ENCODE results near the gene ARRDC3. TPM values are rescaled to one million over a fixed set of nuclear protein-coding genes. Genes with fewer than 3 reads are reported as not detected.
"Not testable (repeated sequence)": the region's sequence is repeated elsewhere in the genome, so short reads cannot be mapped to it uniquely, and the experiment has no call there.

ARRDC3 gene
- total RNA-seq, 2 experiments from 2014 or later, result 36.5 to 37.1 TPM

DNA sequence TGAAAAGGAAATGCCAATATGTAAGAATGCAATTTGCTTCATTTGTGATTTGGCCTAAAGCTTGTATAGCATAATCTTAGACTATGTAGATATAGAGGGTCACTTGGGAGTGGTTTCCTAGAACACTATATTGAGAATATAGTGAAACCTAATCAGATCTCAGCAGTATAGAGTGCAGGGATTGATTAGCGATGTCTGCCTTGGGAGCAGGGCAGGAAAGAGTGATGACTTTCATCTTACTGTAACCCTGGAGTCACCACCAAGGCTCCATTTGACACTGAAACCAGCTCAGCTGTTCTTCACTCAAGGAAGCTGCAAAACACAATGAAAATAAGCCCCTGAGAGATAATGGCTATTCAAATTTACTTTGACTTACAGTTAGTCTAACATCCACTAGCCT lies 26.2 kb upstream of the ARRDC3 start:
- CTCF ChIA-PET, result interaction anchor here (0.9 to 5.1 kb wide), 2 partner anchors 10 to 24 kb away, joined by 5 to 36 read pairs; no protein-coding TSS in a partner anchor
- Mint-ChIP-seq H3K27ac (no peak overlapping the region), H3K4me3 (no peak overlapping the region)

DNA sequence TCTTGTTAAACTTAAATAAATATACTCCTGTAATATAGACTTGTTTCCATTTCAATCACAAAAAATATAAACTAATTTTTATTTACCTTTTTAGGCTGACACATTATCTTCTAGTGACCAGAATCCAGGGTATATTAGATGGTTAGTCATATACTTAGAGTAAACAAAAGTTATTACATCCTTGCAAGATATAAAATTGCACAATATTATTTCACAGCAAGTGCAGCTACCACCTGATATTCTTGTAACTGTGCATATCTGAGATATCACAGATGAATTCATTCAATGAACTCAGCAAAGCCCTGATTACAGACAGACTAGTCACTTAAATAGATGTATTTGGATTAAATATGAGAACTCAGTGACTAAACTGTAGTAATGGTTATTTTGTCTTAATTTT lies 25.6 kb upstream of the ARRDC3 start:
- ChIA-PET POLR2A (no interaction called here), CTCF (interaction anchor here (1.2 to 5.1 kb wide), 2 partner anchors 11 to 24 kb away, joined by 3 to 36 read pairs; no protein-coding TSS in a partner anchor)
- Mint-ChIP-seq H3K4me3 (no peak overlapping the region), H3K27me3 (ENCODE audit: low read depth) (no peaks in the 10 kb centered on the region), H3K27ac (no peak overlapping the region), H3K4me1 (ENCODE audit: low read depth) (no peaks in the 10 kb centered on the region), H3K9me3 (ENCODE audit: insufficient read depth) (no peaks in the 10 kb centered on the region), H3K36me3 (ENCODE audit: low read depth) (no peaks in the 10 kb centered on the region)
- DNase-seq, result no peak
- no peak for ATAC-seq

More for the DNA sequence above, 26.2 kb upstream of the ARRDC3 start:
- Mint-ChIP-seq H3K27me3 (ENCODE audit: low read depth) (no peaks in the 10 kb centered on the region), H3K36me3 (ENCODE audit: low read depth) (no peaks in the 10 kb centered on the region), H3K4me1 (ENCODE audit: low read depth) (no peaks in the 10 kb centered on the region), H3K9me3 (ENCODE audit: insufficient read depth) (no peaks in the 10 kb centered on the region)
- ATAC-seq, result no peak
- POLR2A ChIA-PET, result no interaction called here
- DNase-seq, result no peak

DNA sequence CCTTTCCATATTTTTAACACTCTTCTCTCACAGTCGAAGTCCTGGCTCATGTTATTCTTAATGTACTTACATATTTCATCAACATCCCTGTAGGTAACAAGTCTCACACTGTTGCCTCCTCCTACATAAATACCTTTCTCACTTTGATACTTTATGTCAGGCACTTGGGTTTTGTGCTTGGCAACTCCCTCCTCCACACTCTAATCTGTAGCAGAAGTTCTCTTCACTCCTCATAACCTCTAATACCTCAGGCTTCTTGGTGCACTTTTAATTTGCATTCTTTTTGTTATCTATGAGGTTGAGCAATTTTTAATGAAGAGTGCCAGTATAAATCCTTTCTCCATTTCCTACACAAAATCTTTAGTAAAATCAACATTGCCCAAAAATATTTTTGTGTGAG lies 24.1 kb upstream of the ARRDC3 start:
- Mint-ChIP-seq H3K27ac (no peak overlapping the region), H3K4me1 (ENCODE audit: low read depth) (no peaks in the 10 kb centered on the region), H3K36me3 (ENCODE audit: low read depth) (no peaks in the 10 kb centered on the region), H3K4me3 (no peak overlapping the region), H3K9me3 (ENCODE audit: insufficient read depth) (no peaks in the 10 kb centered on the region), H3K27me3 (ENCODE audit: low read depth) (no peaks in the 10 kb centered on the region)
- ATAC-seq (no peak), DNase-seq (no peak)
- ChIA-PET CTCF (interaction anchor here (5.1 kb wide), 1 partner anchor 12 kb away, joined by 36 read pairs; no protein-coding TSS in a partner anchor), POLR2A (no interaction called here)

DNA sequence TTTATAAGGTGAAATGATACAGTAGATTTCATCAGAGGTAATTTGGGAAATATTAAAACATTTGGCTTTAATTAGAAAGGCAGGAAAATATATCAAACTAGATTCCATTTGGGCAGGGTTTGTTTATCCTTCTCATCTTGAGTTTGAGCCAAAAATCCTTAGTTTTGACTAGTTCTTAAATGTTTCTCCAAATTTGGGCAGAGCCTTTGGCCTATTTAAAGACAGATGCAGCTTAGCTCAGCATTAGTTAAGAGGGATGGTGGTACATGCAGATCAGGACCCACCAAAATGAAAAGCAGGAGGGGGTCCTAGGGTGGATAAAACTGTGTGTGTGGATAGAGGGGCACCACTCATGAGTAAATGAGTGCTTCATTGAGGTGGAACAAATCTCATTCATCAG lies 20.3 kb upstream of the ARRDC3 start:
- POLR2A ChIA-PET, result no interaction called here
- no peaks in the 10 kb centered on the region for H3K9me3 Mint-ChIP-seq (ENCODE audit: insufficient read depth)
- H3K27ac Mint-ChIP-seq, result no peak overlapping the region
- DNase-seq (no peak), ATAC-seq (no peak)
- no peak overlapping the region for H3K4me3 Mint-ChIP-seq
- CTCF ChIA-PET, result interaction anchor here (2.1 kb wide), 1 partner anchor 18 kb away, joined by 7 read pairs; no protein-coding TSS in a partner anchor
- peaks cover under 1% of the 10 kb centered on the region for H3K4me1 Mint-ChIP-seq (ENCODE audit: low read depth)
- no peaks in the 10 kb centered on the region for H3K27me3 Mint-ChIP-seq (ENCODE audit: low read depth)
- no peaks in the 10 kb centered on the region for H3K36me3 Mint-ChIP-seq (ENCODE audit: low read depth)

DNA sequence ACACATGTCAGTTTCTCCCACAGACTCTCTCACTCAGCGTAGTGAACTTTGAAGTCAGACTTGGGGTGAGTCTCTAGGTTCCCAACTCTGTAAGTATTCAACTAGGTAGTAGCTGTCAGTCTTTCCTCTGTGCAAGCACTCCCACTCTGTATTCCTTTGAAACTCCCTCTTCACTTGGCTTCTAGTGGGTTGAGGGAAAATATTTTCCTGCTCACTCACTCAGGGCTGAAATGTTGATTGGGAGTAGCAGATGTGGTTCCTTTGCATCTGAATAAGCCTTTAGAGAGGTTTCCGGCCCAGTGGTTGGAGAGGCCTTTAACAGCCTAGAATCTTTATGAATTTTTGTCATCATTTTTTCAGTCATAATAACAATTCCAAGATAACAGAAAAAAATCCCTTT lies 18.1 kb upstream of the ARRDC3 start:
- Mint-ChIP-seq H3K4me3 (no peak overlapping the region), H3K36me3 (ENCODE audit: low read depth) (no peaks in the 10 kb centered on the region), H3K27ac (no peak overlapping the region), H3K9me3 (ENCODE audit: insufficient read depth) (no peaks in the 10 kb centered on the region), H3K27me3 (ENCODE audit: low read depth) (no peaks in the 10 kb centered on the region), H3K4me1 (ENCODE audit: low read depth) (peaks cover 12% of the 10 kb centered on the region)
- DNase-seq, result no peak
- ChIA-PET CTCF (no interaction called here), POLR2A (interaction anchor here (0.6 kb wide), 1 partner anchor 19 kb away, joined by 4 read pairs; no protein-coding TSS in a partner anchor)
- no peak for ATAC-seq

DNA sequence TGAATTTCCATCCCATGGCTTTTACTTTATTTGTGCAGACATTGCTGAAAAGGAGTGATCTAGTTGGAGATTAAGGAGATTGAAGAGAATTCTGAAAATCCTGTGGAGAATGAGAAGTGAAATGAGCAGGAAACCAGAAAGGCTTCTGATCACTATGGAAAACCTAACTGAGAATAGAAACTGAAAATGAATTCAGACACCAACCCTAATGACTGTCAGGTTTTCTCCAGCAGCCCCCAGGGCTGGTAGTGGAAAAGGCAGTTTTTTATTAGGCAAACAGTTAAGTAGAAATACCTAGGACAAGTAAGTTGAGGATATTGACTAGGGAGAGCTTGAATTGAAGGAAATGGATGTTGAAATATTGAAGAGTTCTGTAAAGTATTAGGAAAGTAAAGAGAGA lies 14.7 kb upstream of the ARRDC3 start:
- ChIA-PET CTCF (interaction anchor here (2.2 to 3.0 kb wide), 2 partner anchors 13 to 22 kb away, joined by 12 to 24 read pairs; partner anchors contain the start of gene ARRDC3), POLR2A (interaction anchor here (1.7 kb wide), 1 partner anchor 15 kb away, joined by 5 read pairs; the partner anchor contains the start of gene ARRDC3)
- ATAC-seq, result no peak
- no peaks in the 10 kb centered on the region for H3K27me3 Mint-ChIP-seq (ENCODE audit: low read depth)
- H3K27ac Mint-ChIP-seq, result peak overlapping the region; percentile 53
- no peaks in the 10 kb centered on the region for H3K9me3 Mint-ChIP-seq (ENCODE audit: insufficient read depth)
- no peak overlapping the region for H3K4me3 Mint-ChIP-seq
- DNase-seq, result no peak
- peaks cover 12% of the 10 kb centered on the region for H3K4me1 Mint-ChIP-seq (ENCODE audit: low read depth)
- H3K36me3 Mint-ChIP-seq (ENCODE audit: low read depth), result no peaks in the 10 kb centered on the region

DNA sequence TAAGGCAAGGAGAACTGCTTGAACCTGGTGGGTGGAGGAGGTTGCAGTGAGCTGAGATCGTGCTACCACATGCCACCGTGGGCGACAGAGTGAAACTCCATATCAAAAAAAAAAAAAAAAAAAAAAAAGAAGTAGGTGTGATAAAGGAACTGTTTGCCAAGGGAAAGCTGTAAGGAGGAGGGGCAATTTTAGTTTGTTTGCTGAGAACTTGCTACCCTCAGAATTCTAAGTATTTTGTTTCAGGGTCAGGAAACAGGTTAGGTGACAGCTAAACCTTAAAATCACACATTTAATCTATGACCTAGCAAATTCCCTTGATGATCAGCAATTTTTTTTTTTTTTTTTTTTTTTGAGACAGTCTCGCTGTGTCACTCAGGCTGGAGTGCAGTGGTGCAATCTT lies 7.2 kb upstream of the ARRDC3 start:
- Mint-ChIP-seq H3K4me1 (ENCODE audit: low read depth) (peaks cover 10% of the 10 kb centered on the region), H3K9me3 (ENCODE audit: insufficient read depth) (no peaks in the 10 kb centered on the region), H3K4me3 (no peak overlapping the region), H3K27me3 (ENCODE audit: low read depth) (peaks cover 2% of the 10 kb centered on the region), H3K27ac (no peak overlapping the region), H3K36me3 (ENCODE audit: low read depth) (peaks cover 6% of the 10 kb centered on the region)
- no peak for DNase-seq
- ChIA-PET CTCF (interaction anchor here (0.6 to 1.8 kb wide), 3 partner anchors 30 to 170 kb away, joined by 3 to 8 read pairs (median 3); no protein-coding TSS in a partner anchor), POLR2A (interaction anchor here (1.2 kb wide), 1 partner anchor 9 kb away, joined by 4 read pairs; no protein-coding TSS in a partner anchor)
- peak; percentile 71 for ATAC-seq

DNA sequence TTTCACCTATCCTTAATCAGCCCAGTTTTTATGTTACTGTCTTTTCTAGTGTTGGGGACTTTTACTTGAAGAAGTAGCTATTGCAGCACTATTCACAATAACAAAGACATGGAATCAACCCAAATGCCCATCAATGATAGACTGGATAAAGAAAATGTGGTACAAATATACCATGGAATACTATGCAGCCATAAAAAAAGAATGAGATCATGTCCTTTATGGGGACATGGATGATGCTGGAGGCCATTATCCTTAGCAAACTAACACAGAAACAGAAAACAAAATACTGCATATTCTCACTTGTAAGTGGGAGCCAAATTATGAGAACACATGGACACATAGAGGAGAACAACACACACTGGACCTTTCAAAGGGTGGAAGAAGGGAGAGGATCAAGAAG lies 6.4 kb upstream of the ARRDC3 start:
- ChIA-PET CTCF (interaction anchor here (1.6 to 1.8 kb wide), 2 partner anchors 30 to 458 kb away, joined by 5 to 8 read pairs; no protein-coding TSS in a partner anchor), POLR2A (interaction anchor here (1.2 kb wide), 1 partner anchor 9 kb away, joined by 4 read pairs; no protein-coding TSS in a partner anchor)
- not testable (repeated sequence) for H3K27me3 Mint-ChIP-seq (ENCODE audit: low read depth); DNase-seq; H3K4me3 Mint-ChIP-seq; ATAC-seq; H3K36me3 Mint-ChIP-seq (ENCODE audit: low read depth); H3K9me3 Mint-ChIP-seq (ENCODE audit: insufficient read depth); H3K27ac Mint-ChIP-seq
- peaks cover 15% of the 10 kb centered on the region for H3K4me1 Mint-ChIP-seq (ENCODE audit: low read depth)

DNA sequence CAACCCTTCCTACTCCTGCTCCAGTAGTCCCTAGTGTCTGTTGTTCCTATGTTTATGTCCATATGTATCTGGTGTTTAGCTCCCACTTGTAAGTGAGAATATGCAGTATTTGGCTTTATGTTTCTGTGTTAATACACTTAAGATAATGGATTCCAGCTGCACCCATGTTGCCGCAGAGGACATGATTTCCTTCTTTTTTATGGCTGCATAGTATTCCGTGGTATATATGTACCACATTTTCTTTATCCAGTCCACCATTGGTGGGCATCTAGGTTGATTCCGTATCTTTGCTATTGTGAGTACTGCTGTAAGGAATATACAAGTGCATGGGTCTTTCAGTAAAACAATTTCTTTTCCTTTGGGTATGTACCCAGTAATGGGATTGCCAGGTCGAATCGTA lies 5.2 kb upstream of the ARRDC3 start:
- H3K36me3 Mint-ChIP-seq (ENCODE audit: low read depth), result peaks cover 6% of the 10 kb centered on the region
- DNase-seq (no peak), ATAC-seq (no peak)
- no peak overlapping the region for H3K27ac Mint-ChIP-seq
- peaks cover 2% of the 10 kb centered on the region for H3K27me3 Mint-ChIP-seq (ENCODE audit: low read depth)
- POLR2A ChIA-PET, result no interaction called here
- H3K9me3 Mint-ChIP-seq (ENCODE audit: insufficient read depth), result no peaks in the 10 kb centered on the region
- CTCF ChIA-PET, result interaction anchor here (1.6 to 6.6 kb wide), 4 partner anchors 30 to 456 kb away, joined by 5 to 230 read pairs (median 124); no protein-coding TSS in a partner anchor
- H3K4me3 Mint-ChIP-seq, result no peak overlapping the region
- H3K4me1 Mint-ChIP-seq (ENCODE audit: low read depth), result peaks cover 26% of the 10 kb centered on the region

DNA sequence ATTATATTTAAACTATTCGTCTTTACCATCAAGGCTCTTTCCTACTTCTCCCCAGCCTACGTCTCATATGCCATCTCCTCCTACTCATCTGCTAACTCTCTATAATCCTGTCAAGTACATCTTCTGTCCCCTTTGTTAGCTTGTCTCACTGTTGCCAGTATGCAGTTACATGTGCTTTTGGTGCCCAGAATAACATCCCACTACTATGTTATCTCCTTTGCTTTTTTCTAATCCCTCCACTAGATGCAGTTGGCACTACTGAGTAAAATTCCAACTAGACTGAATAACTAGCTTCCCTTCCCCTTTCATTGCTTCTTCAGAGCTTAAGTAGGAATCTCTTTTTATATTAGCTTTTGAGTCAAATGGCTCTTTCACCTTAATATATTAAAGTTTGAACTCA lies 3.0 kb upstream of the ARRDC3 start:
- H3K27ac Mint-ChIP-seq, result no peak overlapping the region
- no peaks in the 10 kb centered on the region for H3K9me3 Mint-ChIP-seq (ENCODE audit: insufficient read depth)
- H3K4me1 Mint-ChIP-seq (ENCODE audit: low read depth), result peaks cover 26% of the 10 kb centered on the region
- H3K4me3 Mint-ChIP-seq, result no peak overlapping the region
- POLR2A ChIA-PET, result no interaction called here
- ATAC-seq (no peak), DNase-seq (no peak)
- CTCF ChIA-PET, result interaction anchor here (0.6 to 6.6 kb wide), 25 partner anchors 8 to 520 kb away, joined by 3 to 230 read pairs (median 11); no protein-coding TSS in a partner anchor
- peaks cover 2% of the 10 kb centered on the region for H3K27me3 Mint-ChIP-seq (ENCODE audit: low read depth)
- peaks cover 17% of the 10 kb centered on the region for H3K36me3 Mint-ChIP-seq (ENCODE audit: low read depth)

DNA sequence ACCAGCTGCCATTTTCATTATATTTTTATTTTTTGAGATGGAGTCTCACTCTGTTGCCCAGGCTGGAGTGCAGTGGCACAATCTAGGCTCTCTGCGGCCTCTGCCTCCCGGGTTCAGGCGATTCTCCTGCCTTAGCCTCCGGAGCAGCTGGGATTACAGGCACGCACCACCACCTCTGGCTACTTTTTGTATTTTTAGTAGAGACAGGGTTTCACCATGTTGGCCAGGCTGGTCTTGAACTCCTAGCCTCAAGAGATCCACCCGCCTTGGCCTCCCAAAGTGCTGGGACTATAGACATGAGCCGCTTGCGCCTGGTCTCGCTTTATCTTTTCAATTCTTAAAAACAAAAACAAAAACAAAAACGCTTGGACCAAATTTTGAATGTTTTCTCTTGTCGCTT lies 2.5 kb upstream of the ARRDC3 start:
- not testable (repeated sequence) for DNase-seq; H3K4me3 Mint-ChIP-seq; H3K27me3 Mint-ChIP-seq (ENCODE audit: low read depth); ATAC-seq; H3K27ac Mint-ChIP-seq; H3K9me3 Mint-ChIP-seq (ENCODE audit: insufficient read depth)
- CTCF ChIA-PET, result interaction anchor here (0.7 to 6.6 kb wide), 57 partner anchors 8 to 602 kb away, joined by 3 to 230 read pairs (median 7); no protein-coding TSS in a partner anchor
- Mint-ChIP-seq H3K4me1 (ENCODE audit: low read depth) (peaks cover 26% of the 10 kb centered on the region), H3K36me3 (ENCODE audit: low read depth) (peaks cover 17% of the 10 kb centered on the region)
- POLR2A ChIA-PET, result interaction anchor here (0.6 to 4.0 kb wide), 4 partner anchors 73 to 166 kb away, joined by 4 to 65 read pairs (median 12); no protein-coding TSS in a partner anchor

DNA sequence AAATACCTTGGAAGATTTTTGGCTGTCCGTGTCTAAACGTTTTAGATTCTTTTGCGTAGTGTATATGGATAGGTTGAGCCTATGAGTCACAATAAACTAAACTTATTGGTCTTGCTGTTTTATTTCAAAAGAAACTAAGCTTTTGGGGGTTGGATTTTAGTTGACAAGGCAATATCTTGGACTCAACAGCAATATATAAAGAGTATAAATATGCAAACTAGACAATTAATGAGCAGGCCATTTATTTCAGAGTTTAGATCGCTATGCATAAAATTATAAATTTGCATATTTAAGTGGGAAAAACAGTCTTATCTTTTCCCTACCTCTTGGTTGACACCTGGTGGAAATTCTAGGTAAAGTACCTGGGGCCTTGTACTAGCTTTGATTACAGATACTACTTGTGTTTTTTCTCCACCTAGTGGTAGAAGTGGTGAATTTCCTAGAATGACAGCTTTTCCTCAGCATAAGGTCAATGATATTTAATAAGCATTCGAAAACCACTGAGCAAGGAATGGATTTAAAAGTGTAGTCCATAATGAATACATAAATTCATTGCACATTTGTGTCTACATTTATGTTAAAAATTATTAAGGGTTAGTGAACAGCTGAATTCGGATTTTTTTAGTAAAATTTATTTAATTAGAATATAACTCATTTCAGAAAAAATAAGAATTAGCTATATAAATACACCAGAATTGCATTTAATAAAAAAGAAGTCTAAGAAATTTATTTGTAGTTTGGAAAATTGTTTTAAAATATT lies 1.7 kb upstream of the ARRDC3 start:
- DNase-seq (peak; percentile 66), ATAC-seq (no peak)
- CTCF ChIA-PET, result interaction anchor here (0.7 to 6.6 kb wide), 72 partner anchors 9 to 601 kb away, joined by 3 to 230 read pairs (median 5); no protein-coding TSS in a partner anchor

More for the DNA sequence above, 1.7 kb upstream of the ARRDC3 start:
- POLR2A ChIA-PET, result interaction anchor here (0.6 to 4.0 kb wide), 8 partner anchors 18 to 165 kb away, joined by 3 to 65 read pairs (median 4); no protein-coding TSS in a partner anchor
- Mint-ChIP-seq H3K4me3 (peak overlapping the region; percentile 87), H3K9me3 (ENCODE audit: insufficient read depth) (no peaks in the 10 kb centered on the region), H3K4me1 (ENCODE audit: low read depth) (peaks cover 20% of the 10 kb centered on the region), H3K36me3 (ENCODE audit: low read depth) (peaks cover 17% of the 10 kb centered on the region), H3K27ac (peak overlapping the region; percentile 99), H3K27me3 (ENCODE audit: low read depth) (peaks cover 2% of the 10 kb centered on the region)
